Left hindlimb (tissue), 1 donor: ENCODE results near the gene CLDN15.

Source experiments
- DNase-seq: peaks from one replicate; pipeline ENCODE4 v3.0.0-alpha.2; 2018

CLDN15 gene

DNA sequence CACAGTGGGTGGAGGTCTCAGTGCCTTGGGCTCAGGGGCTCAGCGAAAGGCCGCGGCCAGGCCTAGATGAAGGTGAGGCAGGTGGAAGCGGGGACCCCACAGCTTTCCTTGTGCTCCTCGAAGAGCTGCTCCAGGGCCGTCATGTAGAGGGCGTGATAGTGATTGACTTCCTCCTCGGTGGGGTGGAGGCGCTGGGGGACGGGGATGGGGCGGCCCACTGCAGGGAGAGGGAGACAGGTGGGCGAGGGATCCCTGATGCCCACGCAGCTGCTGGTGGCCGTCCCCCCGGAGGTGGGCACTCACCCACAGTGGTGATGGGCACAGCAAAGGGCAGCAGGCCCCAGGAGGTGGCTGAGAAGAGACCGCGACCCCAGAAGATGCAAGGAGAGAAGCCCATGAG is 41.7 kb downstream of the CLDN15 start:
- DNase-seq: no peak

DNA sequence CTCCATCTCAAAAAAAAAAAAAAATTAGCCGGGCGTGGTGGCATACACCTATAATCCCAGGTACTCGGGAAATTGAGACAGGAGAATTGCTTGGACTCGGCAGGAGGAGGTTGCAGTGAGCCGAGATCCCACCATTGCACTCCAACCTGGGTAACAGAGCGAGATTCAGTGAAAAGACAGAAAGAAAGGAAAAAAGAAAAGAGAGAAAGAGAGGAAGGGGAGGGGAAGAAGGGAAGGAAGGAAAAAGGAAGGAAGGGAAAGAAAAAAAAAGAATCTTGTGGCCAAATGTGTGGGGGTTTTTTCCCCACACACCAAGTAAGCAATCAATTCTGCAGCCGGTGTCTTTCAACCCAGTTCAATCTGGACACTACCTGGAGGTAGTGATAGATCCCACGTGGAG is 48.5 kb downstream of the CLDN15 start:
- DNase-seq: no peak

DNA sequence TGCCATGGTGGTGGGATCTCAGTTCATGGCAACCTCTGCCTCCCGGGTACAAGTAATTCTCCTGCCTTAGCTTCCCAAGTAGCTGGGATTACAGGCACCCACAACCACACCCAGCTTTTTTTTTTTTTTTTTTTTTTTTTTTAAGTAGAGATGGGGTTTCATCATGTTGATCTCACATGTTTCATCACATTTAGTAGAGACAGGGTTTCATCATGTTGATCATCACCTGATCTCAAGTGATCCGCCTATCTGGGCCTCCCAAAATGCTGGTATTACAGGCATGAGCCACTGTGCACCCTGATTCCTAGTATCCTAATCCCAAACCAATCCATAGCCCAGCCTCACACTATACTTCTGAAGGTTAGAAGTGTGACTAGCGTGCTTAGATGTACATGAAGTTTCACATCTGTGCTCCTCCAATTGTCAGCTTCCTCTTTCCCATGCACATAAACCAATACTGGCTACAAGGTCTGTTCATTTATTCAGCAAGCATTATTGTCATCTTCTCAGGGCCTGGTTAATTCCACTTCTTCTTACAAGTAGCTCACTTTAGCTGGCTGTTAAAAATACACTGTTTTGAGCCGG is 50.7 kb downstream of the CLDN15 start:
- DNase-seq: no peak

DNA sequence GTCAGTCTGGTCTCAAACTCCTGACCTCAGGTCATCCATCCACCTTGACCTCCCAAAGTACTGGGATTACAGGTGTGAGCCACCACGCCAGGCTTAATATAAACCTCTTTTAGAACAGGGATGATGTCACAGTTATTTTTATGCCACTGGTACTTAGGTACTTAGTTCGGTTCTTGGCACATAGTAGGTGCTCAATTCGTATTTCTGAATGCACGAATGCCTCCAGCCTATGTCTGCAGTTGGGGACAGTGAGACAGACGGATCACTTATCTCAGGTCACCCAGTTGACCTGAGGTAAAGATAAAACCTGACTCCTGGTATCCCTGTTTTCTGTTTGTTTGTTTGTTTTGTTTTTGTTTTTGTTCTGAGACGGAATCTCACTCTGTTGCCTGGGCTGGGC is 51.4 kb downstream of the CLDN15 start:
- DNase-seq: no peak

DNA sequence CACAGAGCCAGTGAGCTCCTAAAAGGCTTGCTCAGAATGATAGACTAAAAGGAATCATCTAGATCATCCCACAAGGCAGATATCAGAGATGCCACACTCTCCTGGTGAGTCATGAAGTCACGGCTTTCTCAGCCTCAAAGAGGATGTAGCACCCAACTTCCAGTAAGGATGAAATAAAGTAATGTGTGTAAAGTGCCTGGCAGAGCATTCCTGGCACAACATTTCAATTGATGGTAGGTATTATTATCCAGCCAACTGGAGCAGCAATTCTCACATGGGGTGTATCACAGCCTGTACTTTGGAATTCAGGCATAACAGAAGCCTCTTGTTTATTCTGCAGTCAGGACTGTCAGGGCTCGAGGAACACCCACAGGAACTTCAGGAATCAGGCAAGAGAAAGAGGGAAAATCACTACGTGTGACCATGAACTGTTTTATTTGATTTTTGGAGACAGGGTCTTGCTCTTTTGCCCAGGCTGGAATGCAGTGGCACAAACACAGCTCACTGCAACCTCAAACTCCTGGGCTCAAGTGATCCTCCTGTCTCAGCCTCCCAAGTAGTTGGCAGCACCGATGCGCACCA is 52.3 kb downstream of the CLDN15 start:
- DNase-seq: no peak
